SHP77 (cell line): ENCODE results near the gene FAM200B.

Source experiments
- DNase-seq, 2 experiments: peaks; one replicate each; lab custom pipeline; 2025; lab: John Stamatoyannopoulos, UW

The FAM200B gene

DNA sequence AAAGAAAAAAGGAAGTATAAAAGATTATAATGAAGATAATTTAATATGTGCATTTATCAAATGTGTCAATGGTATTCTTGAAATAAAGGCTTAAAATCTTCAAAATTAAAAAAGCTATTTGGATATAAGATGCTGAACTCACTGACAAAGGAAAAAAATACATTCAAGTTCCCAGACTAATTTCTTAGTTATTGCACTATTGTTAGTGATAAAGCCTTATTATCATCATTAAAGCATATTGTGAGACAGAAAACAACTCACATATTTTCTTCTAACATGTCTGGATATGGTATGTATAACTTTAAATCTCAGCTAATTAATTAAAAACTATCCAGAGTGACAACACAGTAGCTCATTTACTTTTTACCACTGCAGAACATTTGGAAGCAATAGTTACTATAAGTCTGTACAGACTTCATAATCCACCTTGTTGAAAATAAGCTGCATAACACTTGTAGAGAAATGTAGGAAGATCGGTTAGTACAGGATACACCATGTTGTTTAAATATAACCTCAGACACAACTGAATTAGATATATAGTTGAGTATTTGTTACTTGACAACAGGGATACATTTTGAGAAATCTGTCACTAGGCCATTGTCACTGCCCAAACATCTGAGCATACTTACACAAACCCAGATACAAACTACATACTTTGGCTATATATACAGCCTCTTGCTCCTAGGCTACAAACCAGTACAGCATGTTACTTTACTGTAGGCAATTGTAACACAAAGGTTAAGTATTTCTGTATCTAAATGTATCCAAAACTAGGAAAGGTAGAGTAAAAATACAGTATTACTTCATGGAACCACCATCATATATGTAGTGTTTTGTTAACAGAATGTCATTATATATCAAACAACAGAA is 12.8 kb upstream of the FAM200B start:
- no peak for DNase-seq

DNA sequence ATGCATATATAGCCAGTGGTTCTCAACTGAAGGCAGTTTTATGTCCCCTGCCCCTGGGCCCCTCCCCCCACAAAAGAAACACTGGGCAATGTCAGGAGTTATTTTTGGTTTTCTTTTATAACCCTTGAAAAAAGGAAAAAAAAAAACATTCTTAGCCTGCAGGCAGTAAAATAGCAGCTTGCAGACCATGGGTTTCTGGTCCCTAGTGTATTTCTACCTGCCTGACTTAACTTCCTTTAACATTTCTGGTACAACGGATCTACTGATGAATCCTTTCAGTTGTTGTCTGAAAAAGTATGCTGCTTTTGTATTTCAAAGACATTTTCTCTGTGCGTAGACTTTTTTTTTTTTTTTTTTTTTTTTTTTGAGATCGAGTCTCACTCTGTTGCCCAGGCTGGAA is 11.1 kb upstream of the FAM200B start:
- no peak for DNase-seq

DNA sequence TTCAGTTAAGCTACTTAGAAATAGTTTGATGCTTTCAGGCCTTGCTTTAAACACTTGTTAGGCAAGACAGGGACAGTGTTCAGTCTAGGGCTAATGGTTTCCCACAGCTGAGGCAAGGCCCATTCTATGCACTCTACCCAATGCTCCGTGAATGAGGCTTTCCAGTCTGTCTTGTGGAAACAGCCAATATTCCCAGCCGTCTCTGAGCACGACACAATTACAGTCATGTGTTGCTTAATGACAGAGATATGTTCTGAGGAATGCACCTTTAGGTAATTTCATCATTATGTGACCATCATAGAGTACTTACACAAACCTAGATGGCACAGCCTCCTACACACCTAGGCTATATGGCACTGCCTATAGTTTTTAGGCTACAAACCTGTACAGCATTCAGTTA is 9.5 kb upstream of the FAM200B start:
- no peak for DNase-seq

DNA sequence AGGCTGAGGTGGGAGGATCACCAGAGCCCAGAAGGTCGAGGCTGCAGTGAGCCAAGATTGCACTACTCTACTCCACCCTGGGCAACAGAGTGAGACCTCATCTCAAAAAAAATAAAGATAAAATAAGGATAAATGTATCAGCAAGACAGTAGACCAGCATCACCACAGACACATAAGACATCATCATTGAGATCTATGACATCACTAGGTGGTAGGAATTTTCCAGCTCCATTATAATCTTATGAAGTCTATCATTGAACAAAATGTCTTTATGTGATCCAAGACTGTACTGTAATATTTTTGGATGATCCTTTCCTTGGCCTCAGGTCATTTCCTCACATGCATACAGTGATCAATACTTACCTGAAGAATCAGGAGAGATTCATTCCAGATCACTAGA is 8.3 kb upstream of the FAM200B start:
- DNase-seq = no peak

DNA sequence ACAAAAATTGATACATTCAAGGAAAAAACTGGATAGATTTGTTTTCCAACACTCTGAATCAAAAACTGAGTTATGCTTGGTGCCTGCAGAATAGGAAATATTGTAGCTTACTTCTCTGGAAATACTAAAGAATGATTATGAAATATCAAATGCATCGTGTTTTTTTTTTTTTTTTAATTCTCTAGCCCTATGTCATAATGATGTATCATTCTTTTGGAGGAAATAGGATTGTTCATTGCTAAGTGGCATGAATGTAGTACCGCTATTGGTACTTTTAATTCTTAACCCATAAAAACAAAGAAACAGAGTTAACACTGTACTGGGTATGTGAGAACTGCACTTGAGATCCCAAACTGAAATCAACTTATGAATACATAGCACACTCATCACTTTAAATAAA is 7.6 kb upstream of the FAM200B start:
- DNase-seq = no peak

DNA sequence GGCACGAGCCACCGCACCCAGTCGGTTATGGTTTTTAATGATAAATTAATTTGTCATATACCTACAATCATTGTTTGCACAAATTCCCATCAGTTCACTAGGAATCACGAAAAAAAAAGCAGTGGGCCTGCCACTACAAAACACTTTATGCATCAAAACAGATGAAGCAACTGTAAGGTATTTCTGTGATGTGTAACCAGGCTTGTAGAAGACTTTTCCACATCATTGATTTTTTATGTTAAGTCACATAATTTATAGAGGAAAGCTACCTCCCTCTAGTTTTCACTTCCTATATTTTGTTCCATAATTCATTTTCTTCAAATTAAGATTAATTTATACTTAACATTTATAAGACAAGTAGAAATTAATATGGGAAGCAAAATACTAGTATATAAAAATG is 6.7 kb upstream of the FAM200B start:
- no peak for DNase-seq

DNA sequence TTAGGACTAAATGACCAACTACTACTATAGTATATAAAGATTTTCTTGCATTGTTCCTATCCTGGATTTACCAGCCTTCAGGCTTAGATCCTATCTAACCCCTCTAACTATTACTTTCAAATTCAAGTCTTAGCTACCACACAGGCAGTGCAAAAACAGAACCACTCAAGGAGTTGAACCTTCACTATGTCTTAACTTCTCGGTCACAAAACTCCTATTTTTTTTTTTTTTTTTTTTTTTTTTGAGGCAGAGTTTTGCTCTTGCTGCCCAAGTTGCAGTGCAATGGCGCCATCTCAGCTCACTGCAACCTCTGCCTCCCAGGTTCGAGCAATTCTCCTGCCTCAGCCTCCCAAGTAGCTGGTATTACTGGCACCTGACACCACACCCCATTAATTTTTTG is 6.3 kb upstream of the FAM200B start:
- DNase-seq = no peak

DNA sequence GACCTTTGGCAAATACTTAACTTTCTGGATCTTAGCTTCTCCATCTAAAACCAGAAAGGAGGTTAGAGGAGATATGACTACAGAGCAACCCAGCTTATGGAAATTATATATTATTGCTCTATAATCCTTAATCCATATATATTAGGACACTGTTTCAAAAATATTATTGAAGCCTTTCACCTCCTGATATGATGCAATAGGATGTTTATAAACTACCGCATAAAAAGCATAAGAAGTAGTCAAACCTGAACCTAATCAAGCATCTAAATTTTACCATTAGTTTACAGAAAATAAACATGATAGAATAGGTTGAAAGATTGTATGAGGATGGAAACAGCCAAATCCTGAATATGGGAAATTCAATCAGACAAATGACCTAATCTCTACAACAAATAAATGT is 5.6 kb upstream of the FAM200B start:
- no peak for DNase-seq

DNA sequence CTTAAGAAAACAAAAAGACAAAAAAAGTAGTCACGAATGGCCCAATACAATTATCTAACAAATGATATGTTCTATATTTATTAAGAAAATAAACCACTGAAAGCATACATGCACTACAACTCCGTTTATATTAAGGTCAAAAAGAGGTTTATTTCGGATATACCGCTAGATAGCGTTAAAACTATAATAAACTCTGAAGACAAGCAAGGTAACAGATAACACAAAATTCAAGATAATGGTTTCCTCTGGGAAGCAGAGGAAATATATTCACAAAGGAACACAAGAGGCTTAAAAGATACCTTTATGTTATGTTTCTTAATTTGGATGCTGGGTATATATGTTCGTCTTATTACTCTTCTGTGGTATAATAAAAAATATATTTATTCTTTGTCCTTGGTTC is 4.7 kb upstream of the FAM200B start:
- no peak for DNase-seq

DNA sequence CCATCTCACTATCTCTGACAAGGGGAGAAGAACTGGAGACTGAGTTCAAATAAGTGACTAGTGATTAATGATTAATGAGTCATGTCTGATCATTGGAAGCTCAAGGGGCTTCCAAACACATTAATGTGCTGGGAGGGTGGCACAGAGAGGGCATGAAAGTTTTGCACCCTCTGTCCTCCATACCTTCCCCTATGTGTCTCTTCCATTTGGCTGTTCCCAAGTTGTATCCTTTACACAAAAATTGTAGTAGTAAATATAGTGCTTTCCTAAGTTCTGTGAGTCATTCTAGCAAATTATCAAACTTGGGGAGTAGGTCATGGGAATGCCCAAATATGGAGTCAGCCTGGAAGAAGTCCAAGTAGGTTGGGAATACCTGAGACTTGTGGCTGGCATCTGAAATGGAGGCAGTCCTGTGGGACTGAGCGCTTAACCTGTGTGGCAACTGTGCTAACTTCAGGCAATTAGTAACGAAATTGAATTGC is 4.1 kb upstream of the FAM200B start:
- DNase-seq = no peak

DNA sequence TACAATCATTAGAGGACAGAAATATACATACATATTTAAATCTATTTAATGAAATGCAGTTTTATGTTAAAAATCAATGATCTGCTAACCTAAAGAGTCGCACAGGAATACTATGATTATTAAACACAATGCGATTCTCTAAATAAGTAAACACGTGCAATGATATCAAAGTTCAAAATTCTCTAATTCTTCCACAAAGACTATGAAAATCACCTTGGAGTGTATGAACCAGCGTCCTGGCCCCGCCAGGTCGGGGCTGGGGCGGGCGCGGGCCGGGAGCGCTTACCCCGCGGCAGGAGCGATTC is 608 bp upstream of the FAM200B start:
- DNase-seq = no peak

DNA sequence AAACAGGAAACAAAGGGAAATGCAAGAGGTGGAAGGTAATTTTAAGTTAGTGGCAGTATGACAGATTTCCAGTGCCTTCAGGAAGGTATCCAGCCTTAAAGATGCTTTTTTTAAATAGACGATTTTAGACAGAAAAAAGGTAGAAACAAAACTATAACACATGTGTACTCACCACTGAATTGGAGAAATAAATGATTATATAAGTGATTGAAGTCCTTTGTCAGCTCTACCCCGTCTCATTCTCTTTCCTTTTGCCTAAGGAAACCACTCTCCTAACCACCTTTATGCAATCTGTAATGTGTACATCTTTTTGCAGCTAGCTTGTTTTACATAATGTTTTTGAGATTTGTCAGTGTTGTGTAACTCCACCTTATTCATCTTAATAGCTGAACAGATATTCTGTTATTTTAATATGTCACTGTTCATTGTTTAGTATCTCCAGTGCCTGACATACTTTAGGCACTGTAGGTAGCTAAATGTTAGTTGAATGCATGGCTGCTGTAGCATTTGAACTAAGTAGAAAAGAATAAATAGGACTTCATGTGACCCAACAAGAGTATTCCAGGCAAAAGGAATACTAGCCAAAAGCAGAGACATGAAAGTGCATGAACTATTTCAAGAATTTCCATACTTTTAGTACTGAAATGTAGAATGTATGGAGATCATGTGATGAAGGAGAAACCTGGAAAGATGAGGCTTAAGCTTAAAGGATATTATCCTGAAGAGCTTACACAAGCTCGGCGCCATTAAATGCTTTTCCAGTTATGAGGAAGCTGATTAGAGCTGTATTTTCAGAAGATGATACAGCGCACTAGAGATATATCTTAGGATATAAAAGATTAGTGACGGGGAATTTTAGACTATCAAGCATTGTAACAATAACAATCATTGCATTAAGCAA is 865 bp downstream of the FAM200B start:
- DNase-seq = no peak

DNA sequence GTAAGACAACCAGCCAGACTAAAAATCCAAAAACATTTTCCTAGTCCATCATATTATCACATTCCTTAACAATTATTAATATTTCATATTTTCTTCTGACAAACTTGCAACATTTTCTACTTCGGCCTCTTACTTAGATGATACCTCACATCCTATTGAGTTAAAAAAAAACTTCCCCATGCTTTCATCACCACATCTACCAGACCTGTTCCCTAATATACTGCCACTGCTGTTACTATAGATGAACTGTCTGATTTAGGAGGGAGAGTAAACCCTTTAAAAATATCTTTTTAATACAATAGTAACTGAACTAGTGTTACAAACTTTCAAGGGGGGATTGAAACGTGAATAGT is 1.5 kb downstream of the FAM200B start:
- no peak for DNase-seq

DNA sequence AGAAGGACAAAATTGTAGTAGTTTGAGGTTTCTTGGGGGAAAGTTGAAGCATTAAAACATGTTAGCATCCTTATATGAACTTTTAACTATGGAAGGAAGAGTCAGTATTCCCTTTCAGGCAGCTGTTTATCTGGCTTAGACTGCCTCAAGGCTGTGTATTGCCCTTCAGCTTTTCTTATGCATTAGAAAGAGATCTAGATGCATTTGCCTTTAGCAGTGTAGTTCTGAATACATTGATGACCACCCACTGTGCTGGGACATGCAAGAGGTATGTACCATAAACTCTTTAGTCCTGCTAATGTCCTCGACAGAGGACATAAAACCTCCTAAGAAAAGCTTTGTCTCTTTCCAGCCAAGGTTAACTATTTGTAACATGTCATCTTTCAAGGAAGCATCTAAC is 2.9 kb downstream of the FAM200B start:
- no peak for DNase-seq

DNA sequence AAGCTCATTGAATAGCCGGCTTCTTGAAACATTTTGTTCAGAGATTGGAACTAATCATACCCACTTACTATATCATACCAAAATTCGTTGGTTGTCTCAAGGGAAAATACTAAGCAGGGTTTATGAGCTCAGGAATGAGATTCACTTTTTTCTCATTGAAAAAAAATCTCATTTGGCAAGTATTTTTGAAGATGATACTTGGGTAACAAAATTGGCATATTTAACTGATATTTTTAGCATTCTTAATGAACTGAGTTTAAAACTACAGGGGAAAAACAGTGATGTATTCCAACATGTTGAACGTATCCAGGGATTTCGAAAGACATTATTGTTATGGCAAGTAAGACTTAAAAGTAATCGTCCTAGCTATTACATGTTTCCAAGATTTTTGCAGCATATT is 6.4 kb downstream of the FAM200B start:
- no peak for DNase-seq

DNA sequence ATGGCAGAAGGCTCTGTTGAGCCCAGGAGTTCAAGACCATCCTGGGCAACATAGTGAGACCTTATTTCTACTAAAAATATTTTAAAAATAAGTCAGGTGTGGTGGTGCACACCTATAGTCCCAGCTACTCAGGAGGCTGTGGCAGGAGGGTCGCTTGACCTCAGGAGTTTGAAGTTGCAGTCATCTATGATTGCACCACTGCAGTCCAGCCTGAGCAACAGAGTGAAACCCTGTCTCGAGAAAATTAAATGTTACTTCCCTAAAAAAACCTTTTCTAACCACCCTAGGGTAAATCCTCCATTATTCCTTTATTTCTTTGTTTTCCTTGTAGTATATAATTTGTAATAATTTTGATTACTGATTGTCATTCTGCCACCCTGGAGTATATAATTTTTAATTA is 7.9 kb downstream of the FAM200B start:
- no peak for DNase-seq

DNA sequence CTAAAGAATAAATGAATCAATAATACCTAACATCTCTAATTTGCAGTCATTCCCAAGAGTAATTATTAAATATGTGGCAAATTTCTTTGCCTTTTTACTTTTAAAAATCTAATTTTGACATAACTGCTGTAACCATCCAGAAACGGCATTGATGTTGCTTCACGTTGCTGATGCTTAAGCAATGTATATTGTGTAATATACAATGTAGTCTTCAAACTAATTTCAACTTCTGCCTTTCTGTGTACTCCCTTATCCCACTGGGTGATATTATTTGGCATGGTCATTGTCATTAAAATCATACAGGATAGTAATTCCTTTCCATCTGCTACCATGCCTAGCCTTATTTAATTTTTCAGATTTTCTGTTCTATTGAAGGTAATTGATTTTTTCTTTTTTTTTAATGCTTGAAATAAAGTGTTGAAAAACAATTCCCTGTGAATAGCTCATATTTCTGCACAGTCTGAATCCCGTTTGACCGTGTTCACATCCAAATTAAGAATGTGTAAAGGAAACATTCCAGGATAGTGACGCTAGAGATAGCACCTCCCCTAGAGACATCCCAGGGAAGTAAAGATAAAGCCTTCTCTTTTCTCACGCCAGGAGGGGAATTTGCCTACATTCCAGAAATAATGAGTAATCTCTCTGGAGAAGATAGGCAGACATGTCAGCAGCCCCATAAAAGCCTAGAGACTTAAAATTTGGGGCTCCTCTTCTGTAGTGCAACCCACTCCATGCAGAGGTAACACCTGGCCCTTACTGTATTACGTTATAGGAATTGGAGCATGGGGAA is 8.6 kb downstream of the FAM200B start:
- DNase-seq = no peak

DNA sequence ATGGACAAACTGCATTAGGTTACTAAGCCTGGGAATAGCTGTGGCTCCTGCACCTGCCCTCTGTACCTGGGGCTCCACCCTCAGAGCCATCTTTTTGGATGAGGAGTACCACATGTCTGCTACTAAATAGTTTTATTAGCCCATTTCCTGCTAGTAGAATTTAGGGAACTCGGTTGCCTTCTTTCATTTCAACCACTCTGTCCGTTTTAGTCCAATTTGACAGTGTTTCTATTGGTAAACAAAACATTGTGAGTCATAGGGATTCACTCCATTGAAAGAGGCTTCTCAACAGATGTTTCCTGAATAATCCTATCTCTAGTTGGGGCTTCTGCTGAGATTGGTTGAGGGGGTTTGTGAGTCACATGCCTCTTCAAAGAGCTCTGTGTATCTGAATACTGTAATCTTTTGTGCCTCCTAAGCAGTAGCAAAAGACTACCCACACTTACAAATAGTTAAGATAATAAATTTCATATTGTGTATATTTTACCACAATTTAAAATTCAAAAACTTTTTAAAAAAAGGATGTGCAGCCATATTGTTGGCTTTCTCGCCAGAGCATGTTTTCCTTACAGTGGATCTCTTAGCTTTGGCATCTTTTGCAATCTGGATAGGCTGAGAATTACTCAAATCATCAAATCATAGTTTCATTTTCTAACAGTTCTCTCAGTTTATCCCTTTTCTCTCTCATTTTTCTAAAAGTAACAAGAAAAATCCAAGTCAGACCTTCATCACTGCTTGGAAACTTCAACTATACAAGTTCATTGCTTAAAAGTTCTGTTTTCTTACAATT is 9.9 kb downstream of the FAM200B start:
- DNase-seq = no peak

DNA sequence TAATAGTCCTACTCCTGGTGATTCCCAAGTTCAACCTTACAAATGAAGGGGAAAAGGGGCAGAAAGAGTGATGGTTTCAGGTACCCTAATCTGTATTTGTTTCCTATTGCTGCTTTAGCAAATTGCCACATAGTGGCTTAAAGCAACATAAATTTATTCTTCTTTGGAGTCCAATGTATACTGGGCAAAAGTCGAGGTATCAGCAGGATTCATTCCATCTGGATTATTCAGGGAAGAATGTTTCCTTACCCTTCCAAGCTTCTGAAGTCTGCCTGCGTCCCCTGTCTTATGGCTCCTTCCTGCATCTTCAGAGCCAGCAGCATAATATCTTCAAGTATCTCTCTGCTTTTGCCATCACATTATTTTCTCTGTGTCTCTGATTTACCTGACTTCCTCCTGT is 11.0 kb downstream of the FAM200B start:
- no peak for DNase-seq

DNA sequence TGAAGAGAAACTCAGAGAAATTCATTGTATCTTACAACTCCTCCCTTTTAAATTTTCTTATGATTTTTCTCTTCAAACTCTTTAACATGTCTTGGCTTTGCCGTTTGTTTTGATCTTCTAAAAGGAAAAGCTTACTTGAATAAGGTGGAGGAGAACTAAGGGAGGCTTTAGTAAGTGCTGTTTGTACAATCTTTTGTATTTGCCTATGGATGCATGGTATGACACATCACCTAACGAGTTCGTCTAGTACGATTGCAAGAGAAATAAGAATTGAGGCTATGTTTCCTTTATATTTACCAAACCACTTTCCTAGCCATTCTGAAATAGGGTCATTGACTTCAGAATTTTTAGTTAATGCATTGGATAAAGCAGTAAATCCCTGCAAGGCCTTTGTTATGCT is 12.8 kb downstream of the FAM200B start:
- DNase-seq = no peak

DNA sequence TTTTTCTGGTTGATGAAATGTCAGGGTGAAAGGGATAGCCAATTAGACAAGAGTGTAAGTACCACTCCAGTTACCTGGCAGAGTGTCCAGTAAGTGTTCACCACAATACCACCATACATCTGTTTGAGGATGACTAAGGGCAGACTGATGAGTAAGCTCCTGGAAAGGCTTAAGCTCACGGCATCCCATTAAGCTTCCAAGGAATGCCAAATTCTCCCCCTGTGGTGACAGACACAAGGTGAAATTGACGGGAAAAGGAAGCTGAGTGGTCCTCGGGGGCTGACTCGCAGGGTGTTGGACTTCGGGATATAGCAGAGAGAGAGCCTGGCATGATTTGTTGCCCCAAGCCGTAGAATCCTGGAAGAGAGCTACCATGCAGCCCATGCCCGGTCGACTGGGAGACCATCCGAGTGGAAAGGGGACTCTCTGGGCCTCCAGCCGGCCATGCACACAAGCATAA is 13.6 kb downstream of the FAM200B start:
- DNase-seq = no peak

DNA sequence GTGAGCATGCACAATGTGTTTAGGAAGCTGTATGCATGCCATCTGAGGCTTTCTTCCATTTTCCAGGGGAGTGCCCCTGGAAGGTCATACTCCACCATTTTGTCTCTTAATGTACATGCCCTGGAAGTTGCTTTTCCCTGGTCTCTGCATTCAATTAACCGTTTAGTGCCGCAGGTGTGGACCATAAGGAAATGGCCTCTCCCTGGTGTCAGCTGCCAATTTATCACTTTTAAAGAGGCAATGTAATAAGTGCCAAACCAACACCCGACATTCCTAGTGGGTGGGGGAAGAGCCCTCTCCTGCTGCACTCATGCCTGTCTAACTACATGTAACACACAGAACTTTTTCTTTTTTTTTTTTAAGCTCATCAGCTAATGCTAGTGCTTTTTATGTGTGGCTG is 14.1 kb downstream of the FAM200B start:
- DNase-seq = no peak
